Measurements from ENCODE around the gene BTBD17. TPM values are rescaled to one million over a fixed set of nuclear protein-coding genes. Genes with fewer than 3 reads are reported as not detected.

Gene BTBD17
- total RNA-seq, 1 experiment from 2014 or later: not detected

DNA sequence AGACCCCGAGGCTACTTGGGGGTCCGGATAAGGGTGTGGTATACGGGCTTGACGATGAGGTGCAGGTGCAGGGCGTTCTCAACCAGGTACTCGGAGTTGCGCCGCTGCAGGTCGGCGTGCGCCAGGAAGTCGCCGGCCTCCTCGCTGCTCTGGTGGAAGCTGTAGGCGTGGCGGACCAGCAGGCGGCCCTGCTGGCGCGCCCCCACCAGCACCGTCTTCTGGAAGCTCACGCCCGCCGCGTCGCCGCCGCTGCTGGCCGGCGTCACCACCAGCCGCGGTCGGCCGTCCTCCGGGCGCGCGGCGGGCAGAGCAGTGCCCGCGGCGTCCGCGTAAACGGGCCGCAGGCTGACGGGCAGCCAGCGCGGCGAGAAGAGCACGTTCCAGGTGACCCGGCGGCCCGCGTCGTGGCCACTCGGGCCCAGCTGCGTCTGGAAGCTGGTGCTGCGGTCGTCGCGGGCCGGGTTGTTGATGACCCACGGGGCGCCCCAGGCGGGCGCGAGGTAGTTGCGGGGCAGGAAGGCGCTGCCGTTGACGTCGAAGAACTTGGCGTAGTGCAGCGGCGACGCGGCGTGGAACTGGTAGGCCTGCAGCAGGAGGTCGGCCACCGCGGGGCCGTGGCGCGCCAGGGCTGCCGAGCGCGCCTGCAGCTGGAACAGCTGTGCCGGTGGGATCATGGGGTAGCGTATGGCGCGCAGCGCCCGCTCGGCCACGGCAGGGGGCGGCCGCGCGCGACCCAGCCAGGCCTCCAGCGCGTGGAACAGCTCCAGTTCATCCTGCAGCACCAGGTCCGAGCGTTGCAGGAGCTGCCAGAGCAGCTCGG, 4.8 kb downstream of the BTBD17 start:
- no peak for ATAC-seq
- intact Hi-C loops (cut with micrococcal nuclease): no loop called here

More for the DNA sequence above, 4.8 kb downstream of the BTBD17 start:
- no peak overlapping the region for H3K27ac ChIP-seq (ENCODE audit: low read depth, low read length)
- POLR2A ChIA-PET: no interaction called here
- RAD21 ChIA-PET (ENCODE audit: low non-redundant PET in 1 of 2, low total read pairs in 2 of 2, uncharacterized antibody in 2 of 2, unreplicated experiment in 2 of 2): no interaction called here
- H3K36me3 ChIP-seq (ENCODE audit: control insufficient read depth in 1 of 2, insufficient read depth in 2 of 2, low read length in 2 of 2): no peaks in the 10 kb centered on the region
- no peak overlapping the region for H3K4me2 ChIP-seq (ENCODE audit: low read length)
- H3K4me1 ChIP-seq (ENCODE audit: control insufficient read depth in 1 of 2, insufficient read depth in 2 of 2, low read length in 2 of 2): peaks cover 7 to 20% of the 10 kb centered on the region in 2 experiments; a peak in 3 of 4 replicates
- TF ChIP-seq, protein P1, sequence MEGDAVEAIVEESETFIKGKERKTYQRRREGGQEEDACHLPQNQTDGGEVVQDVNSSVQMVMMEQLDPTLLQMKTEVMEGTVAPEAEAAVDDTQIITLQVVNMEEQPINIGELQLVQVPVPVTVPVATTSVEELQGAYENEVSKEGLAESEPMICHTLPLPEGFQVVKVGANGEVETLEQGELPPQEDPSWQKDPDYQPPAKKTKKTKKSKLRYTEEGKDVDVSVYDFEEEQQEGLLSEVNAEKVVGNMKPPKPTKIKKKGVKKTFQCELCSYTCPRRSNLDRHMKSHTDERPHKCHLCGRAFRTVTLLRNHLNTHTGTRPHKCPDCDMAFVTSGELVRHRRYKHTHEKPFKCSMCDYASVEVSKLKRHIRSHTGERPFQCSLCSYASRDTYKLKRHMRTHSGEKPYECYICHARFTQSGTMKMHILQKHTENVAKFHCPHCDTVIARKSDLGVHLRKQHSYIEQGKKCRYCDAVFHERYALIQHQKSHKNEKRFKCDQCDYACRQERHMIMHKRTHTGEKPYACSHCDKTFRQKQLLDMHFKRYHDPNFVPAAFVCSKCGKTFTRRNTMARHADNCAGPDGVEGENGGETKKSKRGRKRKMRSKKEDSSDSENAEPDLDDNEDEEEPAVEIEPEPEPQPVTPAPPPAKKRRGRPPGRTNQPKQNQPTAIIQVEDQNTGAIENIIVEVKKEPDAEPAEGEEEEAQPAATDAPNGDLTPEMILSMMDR (IDR thresholded peaks at IDR 0.05 in 2 of 3, conservative IDR thresholded peaks at IDR 0.05 in 1 of 3; ENCODE audit: borderline replicate concordance in 1 of 3, insufficient read depth in 1 of 3, low read depth in 2 of 3, low read length in 2 of 3): no peak
- TF ChIP-seq CBX3 (IDR thresholded peaks at IDR 0.05; ENCODE audit: low read depth) (no peak), ZFX (IDR thresholded peaks at IDR 0.05) (no peak), JUND (IDR thresholded peaks at IDR 0.05) (no peak), POLR2A (IDR thresholded peaks at IDR 0.05; ENCODE audit: borderline replicate concordance, extremely low read depth, insufficient read depth, insufficient read length) (no peak), EGR1 (IDR thresholded peaks at IDR 0.05; ENCODE audit: low read depth) (no peak), CEBPB (IDR thresholded peaks at IDR 0.05; ENCODE audit: low read depth) (no peak), FOSL1 (IDR thresholded peaks at IDR 0.05; ENCODE audit: low read depth) (no peak), YY1 (IDR thresholded peaks at IDR 0.05; ENCODE audit: extremely low read depth, insufficient replicate concordance, low read depth, low read length) (no peak), ZNF274 (IDR thresholded peaks at IDR 0.05; ENCODE audit: low read depth, low read length) (no peak), SP1 (IDR thresholded peaks at IDR 0.05; ENCODE audit: low read depth) (no peak), EZH2 (IDR thresholded peaks at IDR 0.05) (no peak), SRF (IDR thresholded peaks at IDR 0.05; ENCODE audit: low read depth) (no peak), POLR2AphosphoS5 (IDR thresholded peaks at IDR 0.05; ENCODE audit: low read depth, low read length) (no peak)
- TF ChIP-seq, protein P2, sequence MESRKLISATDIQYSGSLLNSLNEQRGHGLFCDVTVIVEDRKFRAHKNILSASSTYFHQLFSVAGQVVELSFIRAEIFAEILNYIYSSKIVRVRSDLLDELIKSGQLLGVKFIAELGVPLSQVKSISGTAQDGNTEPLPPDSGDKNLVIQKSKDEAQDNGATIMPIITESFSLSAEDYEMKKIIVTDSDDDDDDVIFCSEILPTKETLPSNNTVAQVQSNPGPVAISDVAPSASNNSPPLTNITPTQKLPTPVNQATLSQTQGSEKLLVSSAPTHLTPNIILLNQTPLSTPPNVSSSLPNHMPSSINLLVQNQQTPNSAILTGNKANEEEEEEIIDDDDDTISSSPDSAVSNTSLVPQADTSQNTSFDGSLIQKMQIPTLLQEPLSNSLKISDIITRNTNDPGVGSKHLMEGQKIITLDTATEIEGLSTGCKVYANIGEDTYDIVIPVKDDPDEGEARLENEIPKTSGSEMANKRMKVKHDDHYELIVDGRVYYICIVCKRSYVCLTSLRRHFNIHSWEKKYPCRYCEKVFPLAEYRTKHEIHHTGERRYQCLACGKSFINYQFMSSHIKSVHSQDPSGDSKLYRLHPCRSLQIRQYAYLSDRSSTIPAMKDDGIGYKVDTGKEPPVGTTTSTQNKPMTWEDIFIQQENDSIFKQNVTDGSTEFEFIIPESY (IDR thresholded peaks at IDR 0.05; ENCODE audit: extremely low read depth, insufficient replicate concordance, low read length): no peak
- TF ChIP-seq, protein P3, sequence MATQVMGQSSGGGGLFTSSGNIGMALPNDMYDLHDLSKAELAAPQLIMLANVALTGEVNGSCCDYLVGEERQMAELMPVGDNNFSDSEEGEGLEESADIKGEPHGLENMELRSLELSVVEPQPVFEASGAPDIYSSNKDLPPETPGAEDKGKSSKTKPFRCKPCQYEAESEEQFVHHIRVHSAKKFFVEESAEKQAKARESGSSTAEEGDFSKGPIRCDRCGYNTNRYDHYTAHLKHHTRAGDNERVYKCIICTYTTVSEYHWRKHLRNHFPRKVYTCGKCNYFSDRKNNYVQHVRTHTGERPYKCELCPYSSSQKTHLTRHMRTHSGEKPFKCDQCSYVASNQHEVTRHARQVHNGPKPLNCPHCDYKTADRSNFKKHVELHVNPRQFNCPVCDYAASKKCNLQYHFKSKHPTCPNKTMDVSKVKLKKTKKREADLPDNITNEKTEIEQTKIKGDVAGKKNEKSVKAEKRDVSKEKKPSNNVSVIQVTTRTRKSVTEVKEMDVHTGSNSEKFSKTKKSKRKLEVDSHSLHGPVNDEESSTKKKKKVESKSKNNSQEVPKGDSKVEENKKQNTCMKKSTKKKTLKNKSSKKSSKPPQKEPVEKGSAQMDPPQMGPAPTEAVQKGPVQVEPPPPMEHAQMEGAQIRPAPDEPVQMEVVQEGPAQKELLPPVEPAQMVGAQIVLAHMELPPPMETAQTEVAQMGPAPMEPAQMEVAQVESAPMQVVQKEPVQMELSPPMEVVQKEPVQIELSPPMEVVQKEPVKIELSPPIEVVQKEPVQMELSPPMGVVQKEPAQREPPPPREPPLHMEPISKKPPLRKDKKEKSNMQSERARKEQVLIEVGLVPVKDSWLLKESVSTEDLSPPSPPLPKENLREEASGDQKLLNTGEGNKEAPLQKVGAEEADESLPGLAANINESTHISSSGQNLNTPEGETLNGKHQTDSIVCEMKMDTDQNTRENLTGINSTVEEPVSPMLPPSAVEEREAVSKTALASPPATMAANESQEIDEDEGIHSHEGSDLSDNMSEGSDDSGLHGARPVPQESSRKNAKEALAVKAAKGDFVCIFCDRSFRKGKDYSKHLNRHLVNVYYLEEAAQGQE (IDR thresholded peaks at IDR 0.05; ENCODE audit: low read depth): no peak
- TF ChIP-seq, protein P4, sequence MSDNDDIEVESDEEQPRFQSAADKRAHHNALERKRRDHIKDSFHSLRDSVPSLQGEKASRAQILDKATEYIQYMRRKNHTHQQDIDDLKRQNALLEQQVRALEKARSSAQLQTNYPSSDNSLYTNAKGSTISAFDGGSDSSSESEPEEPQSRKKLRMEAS (IDR thresholded peaks at IDR 0.05): no peak
- no peaks in the 10 kb centered on the region for H3K79me2 ChIP-seq (ENCODE audit: insufficient read depth, low read length)
- no peak for DNase-seq (ENCODE audit: low read depth, low spot score)
- no peaks in the 10 kb centered on the region for H3K9me3 ChIP-seq (ENCODE audit: control insufficient read depth in 1 of 2, insufficient read depth in 1 of 2, low read depth in 1 of 2, low read length in 2 of 2)
- H3K4me3 ChIP-seq (replicated peaks in 1 of 2; ENCODE audit: low read depth in 1 of 2, low read length in 2 of 2): no peak overlapping the region
- no peak overlapping the region for H2AFZ ChIP-seq (ENCODE audit: low read depth, low read length, poor library complexity, severe bottlenecking)
- H4K20me1 ChIP-seq (ENCODE audit: insufficient read depth): no peaks in the 10 kb centered on the region
- no peaks in the 10 kb centered on the region for H3K27me3 ChIP-seq (ENCODE audit: insufficient read depth, low read length)
- BruUV-seq (replicated peaks): no TSS peak
- no peaks in the 10 kb centered on the region for H3K9me2 ChIP-seq (ENCODE audit: insufficient read depth)
- H3K9ac ChIP-seq (ENCODE audit: low read length): no peak overlapping the region
- CTCF ChIA-PET: interaction anchor here (1.1 to 3.3 kb wide), 2 partner anchors 11 to 60 kb away, joined by 3 to 16 read pairs; partner anchors contain the start of gene GPR142

Measured in HCT116 (cell line).